GM19239 (cell line): ENCODE measurements around the gene MRPL21.
A peak's percentile ranks its signal among the peaks of the same experiment; 100 is the strongest.

ENCODE experiments used
- DNase-seq: peaks from one replicate; pipeline ENCODE4 v3.0.0; 2011; ENCODE audit warnings: low spot score; ENCODE audit not compliant: insufficient read length
- FAIRE-seq: peaks from 2 replicates; lab custom pipeline; 2011; peaks lifted over from hg19 to GRCh38; lab: Jason Lieb, UNC

MRPL21 gene

GRCh38 chr11:68935516-68936357 lies 32.1 kb upstream of the MRPL21 start:
- FAIRE-seq, result no peak

GRCh38 chr11:68935066-68935465 lies 31.4 kb upstream of the MRPL21 start:
- FAIRE-seq (no peak), DNase-seq (no peak)

More at GRCh38 chr11:68935516-68936357, 32.1 kb upstream of the MRPL21 start:
- no peak for DNase-seq

GRCh38 chr11:68934666-68935065 lies 31.0 kb upstream of the MRPL21 start:
- no peak for DNase-seq
- no peak for FAIRE-seq

GRCh38 chr11:68934321-68934645 lies 30.7 kb upstream of the MRPL21 start:
- FAIRE-seq (no peak), DNase-seq (no peak)

GRCh38 chr11:68933605-68934320 lies 30.1 kb upstream of the MRPL21 start:
- no peak for FAIRE-seq
- no peak for DNase-seq

GRCh38 chr11:68932933-68933577 lies 29.4 kb upstream of the MRPL21 start:
- FAIRE-seq (no peak), DNase-seq (no peak)

GRCh38 chr11:68932358-68932757 lies 28.7 kb upstream of the MRPL21 start:
- DNase-seq, result no peak
- FAIRE-seq, result no peak

GRCh38 chr11:68931911-68932310 lies 28.3 kb upstream of the MRPL21 start:
- DNase-seq (no peak), FAIRE-seq (no peak)

GRCh38 chr11:68930991-68931855 lies 27.6 kb upstream of the MRPL21 start:
- FAIRE-seq (no peak), DNase-seq (no peak)

GRCh38 chr11:68929706-68930570 lies 26.3 kb upstream of the MRPL21 start:
- no peak for FAIRE-seq
- DNase-seq, result no peak

GRCh38 chr11:68929135-68929534 lies 25.5 kb upstream of the MRPL21 start:
- FAIRE-seq, result no peak
- DNase-seq, result no peak

GRCh38 chr11:68928136-68928880 lies 24.7 kb upstream of the MRPL21 start:
- FAIRE-seq (no peak), DNase-seq (no peak)

GRCh38 chr11:68927280-68928135 lies 23.9 kb upstream of the MRPL21 start:
- FAIRE-seq, result peak; percentile 69

GRCh38 chr11:68925611-68926010 lies 22.0 kb upstream of the MRPL21 start:
- no peak for DNase-seq
- no peak for FAIRE-seq

More at GRCh38 chr11:68927280-68928135, 23.9 kb upstream of the MRPL21 start:
- no peak for DNase-seq

GRCh38 chr11:68924073-68924925 lies 20.7 kb upstream of the MRPL21 start:
- no peak for DNase-seq
- no peak for FAIRE-seq

GRCh38 chr11:68923614-68924013 lies 20.0 kb upstream of the MRPL21 start:
- FAIRE-seq (no peak), DNase-seq (no peak)

- no peak for DNase-seq
- no peak for FAIRE-seq
Measured at GRCh38 chr11:68916439-68916838, 12.8 kb upstream of the MRPL21 start.
